Transverse colon (tissue), 4 donors: ENCODE measurements around the gene UQCRFS1. TPM values are rescaled to one million over a fixed set of nuclear protein-coding genes. Genes with fewer than 3 reads are reported as not detected.

Experiments
- DNase-seq: peaks from one replicate; pipeline ENCODE4 v3.0.0-alpha.2; 2019
- H3K27ac ChIP-seq, 4 donors: fragments of 200-600 bp; sonication (generic); 2 replicates each; pipeline ENCODE4 v1.5.1; 2016 to 2018; ENCODE audit warnings: inconsistent platforms in 4 of 4
- H3K27me3 ChIP-seq: fragments of 200-600 bp; sonication (generic); 2 replicates; pipeline ENCODE4 v1.5.1; 2017; ENCODE audit warnings: inconsistent platforms
- H3K36me3 ChIP-seq, 4 donors: fragments of 200-600 bp; sonication (generic); 2 replicates each; pipeline ENCODE4 v1.5.1; 2017 to 2019; ENCODE audit warnings: inconsistent platforms in 4 of 4
- H3K4me1 ChIP-seq, 4 donors: fragments of 200-600 bp; sonication (generic); 2 replicates each; pipeline ENCODE4 v1.5.1; 2017 to 2020; ENCODE audit warnings: inconsistent platforms in 4 of 4
- H3K4me3 ChIP-seq, 4 donors: fragments of 200-600 bp; sonication (generic); 1 replicate in 1 of 4; 2 replicates in 3 of 4; pipeline versions ENCODE4 v1.5.1 to v1.6.1; 2017 to 2019; ENCODE audit warnings: inconsistent platforms in 4 of 4
- H3K9me3 ChIP-seq, 2 donors: fragments of 200-600 bp; sonication (generic); 2 replicates each; pipeline ENCODE4 v1.5.1; 2017 to 2019; ENCODE audit warnings: inconsistent platforms in 2 of 2
- EP300 ChIP-seq: sonication (generic); formaldehyde crosslinking; IDR thresholded peaks from one replicate; pipeline ENCODE4 v1.6.1; 2017; ENCODE audit warnings: antibody characterized with exemption, low read depth
- POLR2A ChIP-seq: fragments of 450-650 bp; IDR thresholded peaks from one replicate; pipeline ENCODE4 v1.6.1; 2016; ENCODE audit warnings: antibody characterized with exemption, mild to moderate bottlenecking, moderate library complexity
- POLR2AphosphoS5 ChIP-seq, 3 donors: sonication (generic); formaldehyde crosslinking; IDR thresholded peaks; one replicate each; pipeline ENCODE4 v1.6.1; 2016; ENCODE audit warnings: antibody characterized with exemption in 3 of 3
- WGBS, 2 donors: methylation state at CpG; one replicate each; pipeline ENCODE4 v1.1.5; 2018; ENCODE audit warnings: low coverage in 1 of 2; 5-methylcytosine and 5-hydroxymethylcytosine counted together
- in situ Hi-C, 4 donors: fragments of 200-750 bp; cut with MboI; loops; one replicate each; pipeline versions ENCODE4 v1.15.0 to v1.15.1; 2017; ENCODE audit warnings: low sequenced_read_pairs in 3 of 4, low pct_ligation_motif_present in 1 of 4, low pct_unique_long_range_greater_than_20kb in 1 of 4
- intact Hi-C: fragments of 100-400 bp; cut with DNase I; formaldehyde crosslinking; loops from one replicate; pipeline ENCODE4 v1.15.1; 2023; ENCODE audit warnings: low total_unique reads
- total RNA-seq, 4 donors: library from RNA; depleted of rRNA; stranded (reverse); fragments of >200 nt; gene quantifications; one replicate each; pipeline ENCODE4 v1.1.0, GENCODE V29; 2016
- TF ChIP-seq, protein P1 (sequence below), 5 experiments: fragments of 200-600 bp in 3 of 5; fragments of 450-650 bp in 2 of 5; sonication (generic) in 3 of 5; IDR thresholded peaks; 1 replicate in 2 of 5; 2 replicates in 3 of 5; pipeline ENCODE4 v1.5.1; 2016 to 2017; ENCODE audit warnings: antibody characterized with exemption in 5 of 5, inconsistent platforms in 3 of 5, mild to moderate bottlenecking in 2 of 5, moderate library complexity in 1 of 5

The UQCRFS1 gene
- total RNA-seq, 4 donors from 2014 or later = 14.1 to 67.7 (median 35.3) TPM

DNA sequence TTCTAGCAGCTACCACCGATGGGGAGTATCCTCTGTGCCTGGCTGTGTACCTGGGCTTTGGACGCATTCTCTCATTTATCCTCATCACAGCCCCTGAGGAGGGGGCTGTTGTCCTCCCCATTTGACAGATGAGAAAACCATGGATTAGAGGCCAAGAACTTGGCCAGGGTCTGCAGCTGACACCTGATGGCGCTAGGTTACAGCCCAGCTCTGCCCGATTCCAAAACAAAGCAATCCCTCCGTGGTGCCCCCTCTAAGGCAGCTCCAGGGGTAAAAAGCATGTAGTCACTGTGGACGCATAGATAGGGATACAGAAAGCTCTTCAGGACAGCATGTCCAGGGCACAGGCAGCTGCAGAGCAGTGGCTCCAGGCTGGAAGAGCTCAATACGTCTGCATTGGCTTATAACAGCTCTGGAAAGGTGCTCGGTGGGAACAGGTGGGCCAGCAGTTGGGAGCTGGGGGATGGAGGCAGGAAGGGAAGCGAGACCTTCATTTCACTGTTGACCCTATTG, 35.4 kb upstream of the UQCRFS1 start:
- no peaks in the 10 kb centered on the region for H3K27me3 ChIP-seq
- H3K4me3 ChIP-seq = no peak overlapping the region
- intact Hi-C loops (no loop called here), in situ Hi-C loops (no loop called here)
- no peak for DNase-seq
- H3K27ac ChIP-seq = no peak overlapping the region
- no peaks in the 10 kb centered on the region for H3K36me3 ChIP-seq
- TF ChIP-seq, protein P1, sequence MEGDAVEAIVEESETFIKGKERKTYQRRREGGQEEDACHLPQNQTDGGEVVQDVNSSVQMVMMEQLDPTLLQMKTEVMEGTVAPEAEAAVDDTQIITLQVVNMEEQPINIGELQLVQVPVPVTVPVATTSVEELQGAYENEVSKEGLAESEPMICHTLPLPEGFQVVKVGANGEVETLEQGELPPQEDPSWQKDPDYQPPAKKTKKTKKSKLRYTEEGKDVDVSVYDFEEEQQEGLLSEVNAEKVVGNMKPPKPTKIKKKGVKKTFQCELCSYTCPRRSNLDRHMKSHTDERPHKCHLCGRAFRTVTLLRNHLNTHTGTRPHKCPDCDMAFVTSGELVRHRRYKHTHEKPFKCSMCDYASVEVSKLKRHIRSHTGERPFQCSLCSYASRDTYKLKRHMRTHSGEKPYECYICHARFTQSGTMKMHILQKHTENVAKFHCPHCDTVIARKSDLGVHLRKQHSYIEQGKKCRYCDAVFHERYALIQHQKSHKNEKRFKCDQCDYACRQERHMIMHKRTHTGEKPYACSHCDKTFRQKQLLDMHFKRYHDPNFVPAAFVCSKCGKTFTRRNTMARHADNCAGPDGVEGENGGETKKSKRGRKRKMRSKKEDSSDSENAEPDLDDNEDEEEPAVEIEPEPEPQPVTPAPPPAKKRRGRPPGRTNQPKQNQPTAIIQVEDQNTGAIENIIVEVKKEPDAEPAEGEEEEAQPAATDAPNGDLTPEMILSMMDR (IDR thresholded peaks at IDR 0.05) = no peak
- no peak for TF ChIP-seq POLR2AphosphoS5 (IDR thresholded peaks at IDR 0.05)
- no peak for TF ChIP-seq EP300
- no peak for TF ChIP-seq POLR2A
- WGBS, 2 donors = 63 to 75% methylated on average over 2 to 9 of the region's 9 CpGs
- no peaks in the 10 kb centered on the region for H3K9me3 ChIP-seq
- H3K4me1 ChIP-seq = no peaks in the 10 kb centered on the region

DNA sequence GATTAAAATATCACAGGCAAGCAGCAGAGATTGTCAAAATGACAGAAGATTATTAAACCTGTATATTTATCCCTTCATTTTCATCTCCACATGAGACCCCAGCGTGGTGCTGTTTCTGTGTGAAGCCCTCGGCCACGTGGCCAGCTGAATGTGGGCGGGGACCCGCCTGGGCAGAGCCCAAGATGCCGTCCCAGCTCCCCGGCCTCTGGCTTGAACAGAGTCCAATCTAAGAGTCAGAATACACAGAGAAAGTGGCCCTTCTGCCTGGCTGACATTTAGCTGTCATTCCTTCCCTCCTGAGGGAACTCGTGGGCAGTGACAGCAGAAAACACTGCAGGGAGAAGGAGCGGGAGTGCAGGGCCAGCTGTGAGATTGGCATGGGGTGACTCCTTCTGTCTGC, 34.9 kb upstream of the UQCRFS1 start:
- Histone ChIP-seq H3K27ac (no peak overlapping the region), H3K9me3 (no peaks in the 10 kb centered on the region), H3K4me3 (no peak overlapping the region), H3K36me3 (no peaks in the 10 kb centered on the region), H3K27me3 (no peaks in the 10 kb centered on the region), H3K4me1 (no peaks in the 10 kb centered on the region)
- in situ Hi-C loops = no loop called here
- intact Hi-C loops = no loop called here
- no peak for DNase-seq
- WGBS, 2 donors = 9% methylated on average over 9 of the region's 9 CpGs; no CpG with 5 or more reads in 1 of the 2 donors
- TF ChIP-seq EP300 = no peak
- TF ChIP-seq POLR2AphosphoS5 (IDR thresholded peaks at IDR 0.05) = no peak
- TF ChIP-seq POLR2A = no peak
- TF ChIP-seq, protein P1 (IDR thresholded peaks at IDR 0.05) = no peak

DNA sequence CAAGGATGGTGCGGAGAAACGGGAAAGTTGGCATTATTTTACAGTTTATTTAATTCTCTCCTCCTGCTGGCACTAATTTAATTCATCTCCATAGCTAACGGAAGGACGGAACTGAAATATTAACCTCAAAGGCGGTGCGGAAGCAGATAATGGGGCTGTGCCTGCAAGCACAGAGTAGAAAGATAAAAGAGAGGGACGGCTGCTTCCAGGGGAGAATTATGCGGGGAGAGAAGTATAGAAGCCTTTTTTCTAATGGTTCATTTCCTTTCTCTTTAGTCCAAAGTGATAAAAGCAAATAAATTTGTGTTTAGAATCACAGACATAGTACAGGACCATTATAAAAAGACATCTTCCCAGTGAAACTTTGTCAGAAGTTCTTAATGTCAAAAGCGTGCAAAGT, 34.5 kb upstream of the UQCRFS1 start:
- no peak for DNase-seq
- intact Hi-C loops (no loop called here), in situ Hi-C loops (no loop called here)
- no peaks in the 10 kb centered on the region for H3K36me3 ChIP-seq
- 65 to 77% methylated on average over 9 of the region's 9 CpGs for WGBS, 2 donors
- H3K4me1 ChIP-seq = no peaks in the 10 kb centered on the region
- no peaks in the 10 kb centered on the region for H3K27me3 ChIP-seq
- no peaks in the 10 kb centered on the region for H3K9me3 ChIP-seq
- H3K4me3 ChIP-seq = no peak overlapping the region
- TF ChIP-seq, protein P1 (IDR thresholded peaks at IDR 0.05) = no peak
- TF ChIP-seq POLR2A (no peak), POLR2AphosphoS5 (IDR thresholded peaks at IDR 0.05) (no peak), EP300 (no peak)
- no peak overlapping the region for H3K27ac ChIP-seq

DNA sequence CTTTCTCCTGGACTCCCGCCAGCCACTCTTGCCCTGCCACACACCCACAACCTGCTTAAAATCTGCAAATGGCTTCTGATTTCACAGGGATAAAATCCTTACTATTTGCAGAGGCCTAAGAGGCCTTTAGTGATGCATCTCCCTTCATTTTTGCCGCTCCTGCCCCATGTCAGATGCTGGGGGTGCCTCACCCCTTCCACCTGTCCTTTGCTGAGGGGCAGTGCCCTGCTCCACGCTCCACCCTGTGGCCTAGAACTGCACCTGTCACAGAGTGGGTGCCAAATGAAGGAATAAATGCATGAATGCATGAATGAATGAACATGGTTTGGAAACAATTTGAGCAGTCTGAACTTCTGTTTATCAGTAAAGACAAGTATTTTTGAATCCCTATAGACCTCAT, 34.1 kb upstream of the UQCRFS1 start:
- Histone ChIP-seq H3K9me3 (no peaks in the 10 kb centered on the region), H3K4me1 (no peaks in the 10 kb centered on the region), H3K27me3 (no peaks in the 10 kb centered on the region), H3K4me3 (no peak overlapping the region), H3K27ac (no peak overlapping the region), H3K36me3 (no peaks in the 10 kb centered on the region)
- intact Hi-C loops = no loop called here
- TF ChIP-seq POLR2AphosphoS5 (IDR thresholded peaks at IDR 0.05) (no peak), EP300 (no peak), POLR2A (no peak)
- TF ChIP-seq, protein P1 (IDR thresholded peaks at IDR 0.05) = no peak
- 40 to 45% methylated on average over 1 to 3 of the region's 3 CpGs for WGBS, 2 donors
- DNase-seq = no peak
- in situ Hi-C loops = no loop called here
